GM19328 (cell line): Measurements from ENCODE around the gene UBE2Z.
"Not testable (repeated sequence)": the region's sequence is repeated elsewhere in the genome, so short reads cannot be mapped to it uniquely, and the experiment has no call there.

ENCODE experiments used
- ATAC-seq: cut with Tn5 transposase; IDR thresholded peaks from one replicate; pipeline ENCODE4 v1.9.1; 2021; ENCODE audit warnings: mild to moderate bottlenecking, moderate library complexity; ENCODE audit not compliant: unreplicated experiment

The UBE2Z gene

DNA sequence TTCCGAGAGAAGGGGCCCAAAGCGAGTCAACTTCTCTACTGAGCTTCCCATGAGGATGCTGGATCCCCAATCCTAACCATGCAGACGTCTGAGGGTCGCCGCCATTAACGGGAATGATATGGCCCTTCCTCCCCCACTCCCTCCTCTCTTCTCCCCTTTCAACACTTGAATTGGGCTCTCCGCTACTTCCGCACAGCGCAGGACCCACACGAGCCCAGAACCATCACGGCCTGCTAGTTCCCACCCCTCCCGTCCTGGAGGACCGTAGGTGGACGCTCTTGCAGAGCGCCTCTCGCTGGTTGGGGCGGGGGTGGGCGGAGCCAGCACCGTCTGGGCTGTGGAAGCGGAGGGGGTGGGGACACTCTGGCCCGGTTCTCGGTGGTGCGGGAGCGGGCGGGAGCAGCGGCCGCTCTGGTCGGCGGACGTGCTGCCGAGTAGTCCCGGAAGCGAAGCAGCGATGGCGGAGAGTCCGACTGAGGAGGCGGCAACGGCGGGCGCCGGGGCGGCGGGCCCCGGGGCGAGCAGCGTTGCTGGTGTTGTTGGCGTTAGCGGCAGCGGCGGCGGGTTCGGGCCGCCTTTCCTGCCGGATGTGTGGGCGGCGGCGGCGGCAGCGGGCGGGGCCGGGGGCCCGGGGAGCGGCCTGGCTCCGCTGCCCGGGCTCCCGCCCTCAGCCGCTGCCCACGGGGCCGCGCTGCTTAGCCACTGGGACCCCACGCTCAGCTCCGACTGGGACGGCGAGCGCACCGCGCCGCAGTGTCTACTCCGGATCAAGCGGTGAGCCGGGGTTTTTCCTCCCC lies at the start of gene UBE2Z:
Gene UBE2Z (plus strand): TSS at position 361 of the 797 bp plus-strand sequence. CDS start 97 bp downstream, at position 458.
- ATAC-seq = peak; percentile 77

DNA sequence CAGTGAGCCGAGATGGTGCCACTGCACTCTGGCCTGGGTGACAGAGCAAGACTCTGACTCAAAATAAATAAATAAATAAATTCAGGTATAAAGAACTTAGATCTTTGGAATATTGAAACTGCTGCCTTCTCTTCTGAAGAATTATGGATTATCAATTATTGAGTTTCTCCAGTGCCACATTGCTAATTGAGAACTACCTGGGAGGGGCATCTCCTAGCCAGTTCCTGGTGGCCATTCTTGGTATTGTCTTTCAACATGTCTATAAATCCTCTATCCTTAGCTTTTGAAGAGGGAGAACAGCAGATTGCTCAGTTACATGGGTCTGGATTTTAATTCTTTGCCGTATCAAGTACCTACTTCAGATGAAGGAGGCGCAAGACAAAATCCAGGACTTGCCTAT lies 48.2 kb upstream of the UBE2Z start:
- no peak for ATAC-seq

DNA sequence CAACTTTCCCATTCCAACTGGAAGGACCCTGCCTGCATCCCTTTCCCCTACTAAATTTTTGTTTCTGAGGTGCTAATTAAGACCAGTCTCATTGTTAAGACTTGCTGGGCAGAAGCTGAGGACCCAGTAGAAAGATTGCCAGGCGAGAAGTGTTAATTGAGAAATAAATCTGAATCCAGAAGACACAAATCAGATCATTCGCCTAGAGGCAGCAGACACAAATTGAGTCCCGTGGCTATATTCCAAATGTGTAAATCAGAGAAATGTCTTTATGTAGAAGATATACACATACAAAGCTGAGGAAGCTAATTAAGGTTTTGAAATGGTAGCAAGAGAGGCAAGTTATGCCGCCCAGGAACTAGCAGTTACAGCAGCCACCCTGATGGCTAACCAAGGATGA lies 47.8 kb upstream of the UBE2Z start:
- ATAC-seq = no peak

DNA sequence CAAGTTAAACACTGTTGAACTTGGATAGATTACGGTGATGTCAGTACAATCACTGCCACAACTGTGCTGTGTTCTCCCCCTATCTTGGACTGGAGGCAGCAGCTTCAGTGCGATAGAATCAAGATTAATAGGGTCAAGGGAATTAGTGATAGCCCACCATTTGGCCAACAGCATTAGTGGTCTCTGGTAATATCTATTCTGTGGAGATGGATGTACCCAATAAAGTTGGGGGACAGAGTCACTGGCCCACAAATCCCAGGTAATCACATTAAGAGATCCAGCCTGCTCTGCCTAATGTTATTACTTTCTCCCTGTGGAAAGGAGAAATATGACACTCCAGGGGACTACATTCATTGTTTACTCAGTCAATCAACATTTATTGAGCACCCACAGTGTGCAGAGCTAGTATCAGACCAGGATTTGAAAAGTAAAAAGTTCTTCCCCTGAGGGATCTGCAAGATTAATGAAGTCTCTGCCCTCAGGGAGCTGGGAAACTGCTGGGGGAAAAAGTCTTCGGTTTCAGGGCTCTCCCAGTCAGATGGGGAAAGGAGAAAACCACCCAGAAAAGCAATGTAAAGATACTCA lies 39.2 kb upstream of the UBE2Z start:
- no peak for ATAC-seq

DNA sequence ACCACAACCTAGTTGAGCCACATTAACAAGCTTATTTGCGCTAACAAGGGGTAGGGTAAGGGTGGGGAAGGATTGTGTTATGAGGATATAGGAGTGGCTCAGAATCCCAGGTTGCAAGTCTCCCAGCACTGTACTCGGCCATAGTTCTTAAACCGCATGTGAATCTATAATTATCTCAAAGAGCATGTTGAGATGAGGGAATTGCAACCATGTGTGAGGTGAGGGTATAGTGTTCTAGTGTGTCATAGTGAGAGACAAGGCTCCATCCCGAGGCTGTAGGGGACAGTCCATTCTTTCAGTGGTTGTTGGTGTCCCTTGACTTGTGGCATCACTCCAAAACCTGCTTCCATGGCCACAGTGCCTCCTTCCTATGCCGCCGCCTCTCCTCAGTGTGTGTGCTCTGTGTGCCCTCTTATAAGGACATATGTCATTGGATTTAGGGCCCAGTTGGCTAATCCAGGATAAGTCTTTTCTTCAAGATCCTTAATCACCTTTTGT lies 38.3 kb upstream of the UBE2Z start:
- ATAC-seq = no peak

DNA sequence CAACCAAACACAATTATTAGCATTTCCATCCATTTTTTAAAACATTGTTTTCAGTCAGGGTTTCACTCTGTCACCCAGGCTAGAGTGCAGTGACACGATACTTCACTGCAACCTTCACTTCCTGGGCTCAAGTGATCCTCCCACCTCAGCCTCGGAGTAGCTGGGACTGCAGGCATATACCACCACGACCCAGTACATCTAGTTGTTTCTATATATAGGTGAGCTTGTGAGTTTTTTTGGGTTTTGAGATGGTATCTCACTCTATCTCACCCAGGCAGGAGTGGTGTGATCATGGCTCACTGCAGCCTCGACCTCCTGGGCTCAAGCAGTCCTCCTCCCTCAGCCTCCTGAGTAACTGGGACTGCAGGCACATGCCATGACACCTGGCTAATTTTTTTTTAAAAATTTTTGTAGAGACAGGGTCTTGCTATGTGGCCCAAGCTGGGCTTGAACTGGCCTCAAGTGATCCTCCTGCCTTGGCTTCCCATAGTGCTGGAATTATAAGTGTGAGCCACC lies 37.1 kb upstream of the UBE2Z start:
- ATAC-seq = no peak

DNA sequence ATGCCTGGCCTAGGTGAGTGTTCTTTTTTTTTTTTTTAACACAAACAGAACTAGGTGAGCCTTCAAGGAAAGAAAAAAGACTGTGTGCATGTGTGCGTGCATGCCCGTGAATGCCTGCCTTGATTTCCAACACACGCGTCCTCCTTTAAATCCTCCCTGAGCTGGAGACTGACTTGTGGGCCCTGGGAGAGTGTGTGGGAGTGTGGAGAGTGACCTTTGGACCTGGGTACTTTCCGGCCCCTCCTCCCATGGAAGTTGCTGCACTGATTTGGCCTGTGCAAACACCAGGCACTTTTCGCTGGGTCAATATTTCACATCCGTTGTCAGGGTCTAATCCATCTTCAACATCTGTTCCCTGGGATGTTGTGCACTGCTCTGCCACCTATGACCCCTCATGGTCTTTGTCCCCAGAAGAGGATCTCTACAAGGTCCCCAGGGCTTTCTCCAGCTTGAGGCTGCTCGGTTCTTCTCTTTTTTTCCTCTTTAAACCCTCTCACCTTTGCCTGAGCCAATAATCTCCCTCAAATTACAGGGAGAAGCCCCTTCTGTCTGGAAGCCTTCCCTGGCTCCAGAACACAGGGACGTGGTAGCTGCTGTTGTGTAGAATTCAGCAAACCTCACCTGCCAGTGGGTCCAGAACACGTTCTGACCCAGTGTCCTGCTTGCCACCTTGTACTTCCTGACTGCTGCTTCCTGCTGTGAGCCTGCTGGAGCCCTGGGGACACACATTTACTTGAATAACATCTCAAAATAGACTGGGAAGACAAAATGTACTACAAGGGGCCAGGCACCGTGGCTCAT lies 36.5 kb upstream of the UBE2Z start:
- ATAC-seq = no peak

DNA sequence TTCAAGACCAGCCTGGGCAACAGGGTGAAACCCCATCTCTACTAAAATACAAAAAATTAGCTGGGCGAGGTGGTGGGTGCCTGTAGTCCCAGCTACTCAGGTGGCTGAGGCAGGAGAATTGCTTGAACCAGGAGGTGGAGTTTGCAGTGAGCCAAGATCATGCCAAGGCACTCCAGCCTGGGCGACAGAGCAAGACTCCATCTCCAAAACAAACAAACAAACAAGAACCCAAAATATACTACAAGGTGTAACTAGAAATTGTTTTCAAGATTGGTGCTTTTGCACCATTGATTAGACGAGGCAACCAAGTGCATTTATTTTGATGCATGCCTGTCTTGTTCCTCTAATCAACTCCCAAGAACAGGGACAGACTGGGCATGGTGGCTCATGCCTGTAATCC lies 35.8 kb upstream of the UBE2Z start:
- not testable (repeated sequence) for ATAC-seq

DNA sequence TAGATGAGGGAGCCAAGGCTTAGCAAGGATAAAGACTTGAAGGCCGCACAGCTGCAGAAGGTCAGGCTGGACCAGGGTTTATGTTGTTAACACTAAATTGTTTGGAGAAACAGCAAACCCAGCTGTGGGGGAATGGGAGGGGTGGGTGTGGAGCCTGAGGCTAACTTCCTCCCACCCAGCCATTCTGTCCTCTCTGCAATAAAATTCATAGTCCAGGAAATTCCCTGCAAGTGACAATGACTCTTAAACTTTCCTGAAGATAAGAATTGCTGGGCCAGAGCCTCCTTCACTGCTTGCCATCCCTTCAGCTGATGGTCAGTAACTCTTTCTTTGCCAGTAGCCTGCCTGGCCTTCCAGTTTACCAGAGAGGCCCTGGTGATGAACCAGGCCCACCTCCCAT lies 35.0 kb upstream of the UBE2Z start:
- no peak for ATAC-seq

DNA sequence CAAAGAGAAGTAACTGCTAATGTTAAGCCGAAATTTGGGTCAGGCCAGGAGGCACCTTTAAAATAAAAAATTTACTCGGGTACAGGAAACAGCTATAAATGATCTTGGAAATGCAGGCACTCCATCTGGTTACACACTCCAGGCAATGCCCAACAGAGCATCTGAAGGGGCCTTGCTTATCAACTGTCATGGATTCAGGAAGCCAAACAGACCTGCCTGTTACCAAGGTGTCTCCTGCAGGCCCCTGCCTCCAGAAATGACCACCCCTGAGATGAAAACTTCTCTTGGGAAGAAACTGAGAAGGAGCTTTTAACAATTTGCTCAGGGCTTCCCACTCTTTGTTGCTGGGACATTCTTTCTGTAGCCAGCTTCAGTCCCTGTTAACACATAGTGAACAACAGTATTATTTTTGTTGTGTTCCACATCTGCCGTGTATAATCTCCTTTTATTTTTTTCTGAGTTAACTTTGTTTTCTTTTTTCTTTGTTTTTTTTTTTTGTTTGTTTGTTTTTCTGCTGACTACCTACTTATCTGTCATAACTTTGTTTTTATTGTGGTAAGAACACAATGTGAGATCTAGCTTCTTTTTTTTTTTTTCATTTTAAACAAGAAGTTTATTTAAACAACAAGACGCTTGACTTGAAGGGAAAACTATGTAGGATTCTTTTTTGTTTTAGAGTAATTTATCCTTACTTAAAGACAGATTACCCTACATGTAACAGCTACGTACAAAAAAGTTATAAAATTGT lies 34.3 kb upstream of the UBE2Z start:
- no peak for ATAC-seq

DNA sequence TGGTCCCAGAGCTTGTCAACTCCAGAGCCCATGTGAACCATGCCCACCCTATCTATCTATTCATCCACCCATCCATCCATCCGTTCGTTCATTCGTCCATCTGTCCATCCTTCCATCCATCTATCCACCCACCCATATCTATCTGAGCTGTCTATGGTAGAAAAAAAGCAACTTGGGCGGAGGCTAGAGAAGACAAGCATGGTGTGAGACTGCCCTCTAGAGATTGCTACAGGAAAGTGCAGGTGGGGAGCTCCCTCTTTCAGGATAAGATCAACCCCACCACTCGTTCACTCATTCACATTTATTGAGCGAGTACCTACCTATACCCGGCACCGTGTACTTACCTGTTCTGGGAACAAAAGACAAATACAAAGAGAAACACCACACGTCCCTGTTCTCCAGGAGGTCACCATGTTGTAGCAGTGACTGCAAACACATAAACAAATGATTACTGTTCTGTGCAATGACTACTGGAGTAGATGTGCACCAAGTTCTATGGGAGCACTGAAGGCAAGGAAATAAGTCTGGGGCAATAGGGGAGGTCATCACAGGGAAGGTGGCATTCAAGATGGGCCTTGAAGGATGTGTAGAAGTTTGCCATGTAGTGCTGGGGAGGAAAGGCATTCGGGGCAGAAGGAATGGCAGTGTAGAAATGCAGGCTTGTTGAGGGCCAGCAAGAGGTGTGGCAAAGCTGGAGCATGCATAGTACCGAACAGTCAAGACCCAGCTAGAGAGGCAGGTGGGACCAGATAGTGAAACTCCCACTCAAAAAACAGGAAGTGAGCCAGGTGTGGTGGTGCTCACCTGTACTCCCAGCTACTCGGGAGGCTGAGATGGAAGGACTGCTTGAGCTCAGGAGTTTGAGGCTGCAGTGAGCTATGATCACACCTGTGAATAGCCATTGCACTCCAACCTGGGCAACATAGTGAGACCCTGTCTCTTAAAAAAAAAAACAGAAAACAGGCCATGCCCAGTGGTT lies 29.0 kb upstream of the UBE2Z start:
- ATAC-seq = no peak

DNA sequence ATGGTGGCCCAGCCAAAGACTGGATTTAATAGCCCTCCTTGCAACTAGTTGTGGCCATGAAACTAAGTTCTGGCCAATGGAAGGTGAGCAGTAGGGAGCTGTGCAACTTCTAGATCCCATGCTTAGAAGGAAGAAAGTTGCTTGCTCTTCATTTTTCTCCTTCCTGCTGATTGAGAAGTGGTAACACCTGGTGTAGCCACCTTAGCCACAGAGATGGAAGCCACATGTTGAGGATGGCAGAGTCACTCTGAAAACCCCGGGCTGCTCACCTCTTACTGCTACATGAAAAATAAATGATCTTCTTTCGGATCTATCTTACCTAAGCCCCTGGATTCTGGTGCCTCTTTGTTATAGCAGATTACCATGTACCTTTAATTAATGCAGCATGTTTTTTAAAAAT lies 25.9 kb upstream of the UBE2Z start:
- ATAC-seq = no peak

DNA sequence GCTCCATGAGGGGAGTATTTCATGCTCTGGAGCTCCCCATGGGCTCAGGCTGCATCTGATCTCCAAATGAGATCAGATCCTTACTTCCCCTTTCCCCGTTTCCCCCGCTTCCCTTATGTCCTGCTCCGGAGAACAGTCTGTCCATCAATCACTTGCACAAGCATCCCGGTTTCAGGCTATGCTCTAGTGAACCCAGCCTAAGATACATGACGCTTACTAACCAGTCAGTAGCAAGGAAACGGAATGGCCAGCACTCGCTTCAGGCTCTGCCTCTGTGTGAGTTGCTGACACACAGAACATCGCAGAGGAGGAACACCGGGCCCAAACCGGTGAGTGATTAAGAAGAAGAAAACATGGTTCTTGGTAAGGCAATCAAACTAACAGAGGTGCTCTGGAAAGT lies 25.0 kb upstream of the UBE2Z start:
- ATAC-seq = no peak

DNA sequence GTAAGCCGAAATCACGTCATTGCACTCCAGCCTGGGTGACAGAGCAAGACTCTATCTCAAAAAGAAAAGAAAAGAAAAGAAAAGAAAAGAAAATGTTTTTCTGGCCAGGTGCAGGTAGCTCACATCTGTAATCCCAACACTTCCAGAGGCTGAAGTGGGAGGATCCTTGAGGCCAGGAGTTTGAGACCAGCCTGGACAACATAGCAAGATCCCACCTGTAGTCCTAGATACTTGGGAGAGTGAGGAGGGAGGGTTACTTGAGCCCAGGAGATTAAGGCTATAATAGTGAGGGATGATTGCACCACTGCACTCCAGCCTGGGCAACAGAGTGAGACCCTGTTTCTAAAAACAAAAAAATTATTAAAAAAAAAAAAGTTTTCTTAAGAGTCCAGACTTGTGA lies 18.1 kb upstream of the UBE2Z start:
- ATAC-seq = no peak

DNA sequence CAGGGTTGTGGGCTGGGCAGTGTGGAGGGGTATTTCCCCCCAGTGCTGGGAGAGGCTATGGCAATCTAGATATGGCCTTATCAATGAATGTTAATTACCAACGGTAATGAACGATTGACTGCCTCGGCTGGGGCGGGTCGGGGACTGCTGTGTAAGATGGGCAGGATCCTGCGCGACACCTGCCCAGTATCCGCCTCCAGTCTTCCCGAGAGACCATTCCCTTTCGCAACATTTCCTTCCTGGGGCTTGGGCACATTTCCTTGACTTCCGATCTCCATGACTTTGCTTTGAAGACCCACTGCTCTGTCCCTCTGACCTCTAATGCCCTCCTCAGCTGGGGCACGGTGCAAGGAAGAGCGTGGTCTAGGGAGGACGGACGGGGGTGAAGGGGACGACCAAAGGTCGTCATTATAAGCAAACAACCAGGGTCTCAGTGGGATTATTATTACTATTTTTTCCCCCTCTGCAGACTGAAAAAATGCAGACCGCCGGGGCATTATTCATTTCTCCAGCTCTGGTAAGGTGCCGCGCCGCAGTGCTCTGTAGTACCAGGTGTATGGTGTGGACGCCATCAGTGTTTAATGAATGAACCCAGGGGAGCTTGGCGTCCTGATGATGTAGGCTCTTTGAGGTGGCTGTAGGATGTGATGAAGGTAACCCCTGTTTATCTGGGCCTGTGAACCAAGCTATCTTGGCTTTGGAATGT lies 15.1 kb upstream of the UBE2Z start:
- ATAC-seq = no peak

DNA sequence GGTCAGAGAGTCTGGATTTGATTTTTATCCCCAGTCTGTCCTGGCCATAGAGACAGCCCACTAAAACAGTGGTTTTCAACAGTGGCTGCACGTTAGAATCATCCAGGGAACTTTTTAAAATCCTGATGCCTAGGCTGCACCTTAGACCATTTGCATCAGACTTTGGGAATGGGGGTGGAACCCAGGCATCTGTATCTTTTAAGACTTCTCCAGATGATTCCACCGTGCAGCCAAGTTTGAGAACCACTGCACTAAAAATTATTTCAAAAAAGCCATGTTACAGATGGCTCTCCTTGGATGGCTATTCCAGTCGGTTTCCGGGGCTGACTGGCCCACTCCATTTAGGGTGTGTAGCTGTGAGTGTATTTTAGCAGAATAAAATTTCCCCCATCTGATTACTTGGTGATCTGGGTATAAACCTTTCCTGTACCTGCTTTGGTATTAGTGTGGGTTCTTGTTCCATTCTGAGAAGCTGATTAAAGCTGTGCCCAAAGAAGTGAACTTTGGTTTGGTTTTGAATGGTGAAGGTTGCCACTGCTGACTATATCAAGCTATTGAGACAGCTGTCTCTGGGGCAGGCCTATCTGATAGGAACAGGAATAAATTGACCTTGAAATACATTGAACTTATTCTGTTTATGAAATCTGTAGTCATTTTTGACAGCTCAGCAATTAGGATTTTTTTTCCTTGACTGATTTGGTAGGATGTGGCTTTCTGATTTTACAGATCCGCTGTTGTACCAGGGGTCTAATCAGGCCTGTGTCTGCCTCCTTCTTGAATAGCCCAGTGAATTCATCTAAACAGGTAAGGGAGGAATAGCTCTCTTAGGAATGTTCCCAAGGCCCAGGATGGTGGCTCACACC lies 14.3 kb upstream of the UBE2Z start:
- ATAC-seq = no peak

DNA sequence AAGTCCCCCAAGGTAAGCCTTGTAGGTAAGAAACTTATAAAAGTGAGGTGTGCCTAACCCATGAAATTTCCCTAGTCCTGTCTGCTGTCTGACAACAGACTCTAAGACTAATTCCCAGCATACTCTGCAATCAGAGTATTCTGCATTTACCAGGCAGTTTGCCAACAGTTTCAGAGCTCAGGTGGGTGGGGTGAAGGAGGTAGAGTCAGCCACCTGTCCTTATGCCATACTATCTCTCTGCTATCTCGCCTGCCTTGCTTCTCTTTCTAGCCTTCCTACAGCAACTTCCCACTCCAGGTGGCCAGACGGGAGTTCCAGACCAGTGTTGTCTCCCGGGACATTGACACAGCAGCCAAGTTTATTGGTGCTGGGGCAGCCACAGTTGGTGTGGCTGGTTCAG lies 13.3 kb upstream of the UBE2Z start:
- ATAC-seq = no peak

DNA sequence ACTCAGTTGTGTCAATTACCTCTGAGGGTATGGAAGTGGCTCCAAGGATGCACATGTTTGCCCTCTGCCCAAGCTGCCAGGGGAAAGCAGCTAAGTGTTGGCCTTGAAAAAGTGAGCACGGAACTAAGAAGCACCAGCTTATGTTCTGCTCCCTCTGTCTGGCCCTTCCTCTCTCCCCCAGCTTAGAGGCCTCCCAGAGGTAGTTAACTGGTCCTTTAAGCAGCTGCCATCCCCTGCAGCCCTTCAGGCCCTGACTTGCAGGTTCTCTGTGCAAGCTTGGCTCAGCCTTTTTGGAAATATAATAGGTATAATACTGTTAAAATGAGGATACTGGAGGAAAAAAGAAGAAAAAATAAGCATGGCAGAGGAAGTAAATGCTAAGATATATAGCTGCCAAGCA lies 7.0 kb upstream of the UBE2Z start:
- ATAC-seq = no peak
